ENCODE measurements around the gene C1QB.

The C1QB gene

GRCh38 chr1:22633697-22634463, 19.2 kb upstream of the C1QB start:
- no peak for DNase-seq (ENCODE audit: low read depth in 2 of 2)

- no peak for DNase-seq (ENCODE audit: low read depth in 2 of 2)
These were observed 17.6 kb upstream of the C1QB start for GRCh38 chr1:22635436-22635835.

GRCh38 chr1:22636353-22636752, 16.7 kb upstream of the C1QB start, which contains the start of gene C1QA:
TSS of gene C1QA (plus strand) at chr1:22636628. CDS start at chr1:22637617, 989 bp downstream.
- DNase-seq (ENCODE audit: low read depth in 2 of 2): no peak

- DNase-seq (ENCODE audit: low read depth in 2 of 2): no peak
These were observed 16.1 kb upstream of the C1QB start for GRCh38 chr1:22636927-22637326.

GRCh38 chr1:22637907-22638445, 15.1 kb upstream of the C1QB start:
- DNase-seq (ENCODE audit: low read depth in 2 of 2): no peak

- no peak for DNase-seq (ENCODE audit: low read depth in 2 of 2)
These were observed 14.4 kb upstream of the C1QB start for GRCh38 chr1:22638476-22639234.

GRCh38 chr1:22639286-22639685, 13.8 kb upstream of the C1QB start:
- no peak for DNase-seq (ENCODE audit: low read depth in 2 of 2)

GRCh38 chr1:22641247-22641646, 11.8 kb upstream of the C1QB start:
- DNase-seq (ENCODE audit: low read depth in 2 of 2): no peak

GRCh38 chr1:22641906-22642636, 11.0 kb upstream of the C1QB start:
- peak; percentile 46 to 69 for DNase-seq (ENCODE audit: low read depth in 2 of 2)

- DNase-seq (ENCODE audit: low read depth in 2 of 2): no peak
These were observed 9.7 kb upstream of the C1QB start, which contains the start of gene C1QC for GRCh38 chr1:22643381-22643780. TSS of gene C1QC (plus strand) at chr1:22643633. CDS start at chr1:22644024, 391 bp downstream.

- DNase-seq (ENCODE audit: low read depth in 2 of 2): no peak
These were observed 9.1 kb upstream of the C1QB start for GRCh38 chr1:22643928-22644327.

- DNase-seq (ENCODE audit: low read depth in 2 of 2): no peak
These were observed 7.1 kb upstream of the C1QB start for GRCh38 chr1:22645931-22646330.

GRCh38 chr1:22646384-22646783, 6.7 kb upstream of the C1QB start:
- DNase-seq (ENCODE audit: low read depth in 2 of 2): no peak

GRCh38 chr1:22650089-22650693, 2.8 kb upstream of the C1QB start:
- DNase-seq (ENCODE audit: low read depth in 2 of 2): no peak

- no peak for DNase-seq (ENCODE audit: low read depth in 2 of 2)
These were observed 837 bp upstream of the C1QB start for GRCh38 chr1:22651941-22652856.

GRCh38 chr1:22654692-22655091, 1.7 kb downstream of the C1QB start:
- no peak for DNase-seq (ENCODE audit: low read depth in 2 of 2)

- DNase-seq (ENCODE audit: low read depth in 2 of 2): no peak
These were observed 5.5 kb downstream of the C1QB start for GRCh38 chr1:22658385-22659163.

GRCh38 chr1:22660716-22661241, 7.7 kb downstream of the C1QB start:
- DNase-seq (ENCODE audit: low read depth in 2 of 2): no peak

GRCh38 chr1:22661880-22662279, 8.8 kb downstream of the C1QB start:
- DNase-seq (ENCODE audit: low read depth in 2 of 2): no peak

All from stimulated activated CD4-positive, alpha-beta T cell treated with anti-CD3 and anti-CD28 coated beads, Interleukin-12 subunit alpha, Interleukin-12 subunit beta, amount 100 ng/mL, for 24 hours (primary cell).